DOHH2 (cell line): ENCODE data around the gene CHN2.

Experiments used
- H3F3A ChIP-seq: fragments of 200-600 bp; sonication (generic), shearing (Covaris generic); 2 replicates; pipeline ENCODE4 v1.6.0; 2016; ENCODE audit warnings: antibody characterized with exemption, mild to moderate bottlenecking; ENCODE audit not compliant: control insufficient read depth, insufficient read depth
- H3K27ac ChIP-seq: fragments of 200-600 bp; sonication (generic); 2 replicates; pipeline ENCODE4 v1.5.1; 2014; ENCODE audit warnings: low read depth, mild to moderate bottlenecking, low read length, moderate library complexity
- H3K27me3 ChIP-seq: fragments of 200-600 bp; sonication (generic); 2 replicates; pipeline ENCODE4 v1.6.1; 2014; ENCODE audit warnings: mild to moderate bottlenecking, low read length, mixed read lengths; ENCODE audit not compliant: control insufficient read depth
- H3K36me3 ChIP-seq: fragments of 200-600 bp; sonication (generic); 2 replicates; pipeline ENCODE4 v1.6.1; 2014; ENCODE audit warnings: mild to moderate bottlenecking, low read length, moderate library complexity, mixed read lengths; ENCODE audit not compliant: control insufficient read depth
- H3K4me1 ChIP-seq: fragments of 200-600 bp; sonication (generic); 2 replicates; pipeline ENCODE4 v1.6.1; 2014; ENCODE audit warnings: mild to moderate bottlenecking, low read length, mixed read lengths; ENCODE audit not compliant: control insufficient read depth
- H3K4me2 ChIP-seq: fragments of 200-600 bp; sonication (generic); 2 replicates; pipeline ENCODE4 v1.6.0; 2014; ENCODE audit warnings: mild to moderate bottlenecking, low read length, moderate library complexity
- H3K4me3 ChIP-seq: fragments of 200-600 bp; sonication (generic); 2 replicates; pipeline ENCODE4 v1.5.1; 2014; ENCODE audit warnings: mild to moderate bottlenecking, low read length, mixed read lengths
- H3K79me2 ChIP-seq: fragments of 200-600 bp; sonication (generic); 2 replicates; pipeline ENCODE4 v1.6.1; 2014; ENCODE audit warnings: mild to moderate bottlenecking, low read length, mixed read lengths; ENCODE audit not compliant: control insufficient read depth
- H3K9me2 ChIP-seq: fragments of 200-600 bp; sonication (generic); replicated peaks from 2 replicates; pipeline ENCODE4 v1.6.1; 2014; ENCODE audit warnings: mild to moderate bottlenecking, low read length, mixed read lengths; ENCODE audit not compliant: control insufficient read depth
- H3K9me3 ChIP-seq: fragments of 200-600 bp; sonication (generic); 2 replicates; pipeline ENCODE4 v1.6.1; 2014; ENCODE audit warnings: antibody characterized with exemption, low read length, mixed read lengths; ENCODE audit not compliant: control insufficient read depth, insufficient read depth
- H4K20me1 ChIP-seq: fragments of 200-600 bp; sonication (generic); 2 replicates; pipeline ENCODE4 v1.6.0; 2014; ENCODE audit warnings: low read depth, mild to moderate bottlenecking, antibody characterized with exemption, low read length, moderate library complexity; ENCODE audit not compliant: control insufficient read depth, insufficient read depth
- EZH2phosphoT487 ChIP-seq: fragments of 200-600 bp; sonication (generic); IDR thresholded peaks from 2 replicates; pipeline ENCODE4 v1.6.1; 2017; ENCODE audit warnings: borderline replicate concordance, mild to moderate bottlenecking, antibody characterized with exemption, low read length, moderate library complexity, mixed read lengths
- TF ChIP-seq, protein P1 (sequence below): fragments of 200-600 bp; sonication (generic); IDR thresholded peaks from one replicate; pipeline ENCODE4 v1.5.1; 2014; ENCODE audit warnings: antibody characterized with exemption, mild to moderate bottlenecking, low read depth, low read length; ENCODE audit not compliant: poor library complexity, severe bottlenecking

CHN2 gene

DNA sequence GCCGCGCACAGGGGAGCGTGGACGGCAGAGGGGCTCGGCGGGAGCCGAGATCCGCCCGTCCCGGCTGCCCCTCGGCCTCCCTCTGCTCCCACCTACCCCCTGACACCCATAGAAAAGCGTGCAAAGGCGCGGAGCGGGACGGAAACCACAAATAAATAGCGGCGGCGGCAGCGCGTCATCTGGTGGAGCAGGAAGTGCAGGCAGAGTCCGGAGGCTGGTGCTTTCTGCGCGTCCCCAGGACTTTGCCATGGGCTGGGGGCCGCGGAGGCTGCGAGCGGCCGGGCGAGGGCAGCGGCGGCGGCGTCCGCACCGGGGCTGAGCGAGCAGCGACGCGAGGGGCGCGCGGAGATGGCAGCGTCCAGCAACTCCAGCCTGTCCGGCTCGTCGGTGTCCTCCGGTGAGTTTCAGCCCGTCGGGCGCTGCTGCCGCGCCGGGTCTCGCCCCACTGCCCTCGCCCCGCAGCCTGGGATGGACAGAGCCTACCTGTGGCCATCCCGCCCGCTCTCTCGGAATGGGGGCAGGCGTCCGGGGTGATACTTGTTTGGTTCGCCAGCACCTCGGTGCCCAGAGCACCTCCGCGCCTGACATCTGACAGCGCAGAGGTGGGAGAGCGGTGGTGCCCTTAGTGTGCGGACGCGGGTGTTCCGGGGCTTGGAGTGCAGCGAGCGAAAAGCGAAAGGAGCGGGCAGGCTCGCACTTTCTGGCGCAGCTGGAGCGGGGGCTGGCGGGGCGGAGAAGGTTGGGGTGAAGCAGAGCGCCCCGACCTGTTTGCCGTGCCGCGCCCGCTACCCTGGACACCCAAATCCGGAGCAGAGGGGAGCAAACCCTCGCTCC is at the start of gene CHN2:
TSS of gene CHN2 (plus strand) at position 182 of the 834 bp plus-strand sequence.
- Histone ChIP-seq H3F3A (no peaks in the 10 kb centered on the region), H3K79me2 (no peaks in the 10 kb centered on the region), H3K4me2 (no peak within 1 kb of the TSS), H3K27me3 (peaks cover 24% of the 10 kb centered on the region), H3K27ac (no peak within 1 kb of the TSS), H3K4me1 (no peaks in the 10 kb centered on the region), H3K9me3 (no peaks in the 10 kb centered on the region), H3K9me2 (no peaks in the 10 kb centered on the region), H3K36me3 (no peaks in the 10 kb centered on the region), H4K20me1 (no peaks in the 10 kb centered on the region), H3K4me3 (no peak within 1 kb of the TSS)
- TF ChIP-seq, protein P1, sequence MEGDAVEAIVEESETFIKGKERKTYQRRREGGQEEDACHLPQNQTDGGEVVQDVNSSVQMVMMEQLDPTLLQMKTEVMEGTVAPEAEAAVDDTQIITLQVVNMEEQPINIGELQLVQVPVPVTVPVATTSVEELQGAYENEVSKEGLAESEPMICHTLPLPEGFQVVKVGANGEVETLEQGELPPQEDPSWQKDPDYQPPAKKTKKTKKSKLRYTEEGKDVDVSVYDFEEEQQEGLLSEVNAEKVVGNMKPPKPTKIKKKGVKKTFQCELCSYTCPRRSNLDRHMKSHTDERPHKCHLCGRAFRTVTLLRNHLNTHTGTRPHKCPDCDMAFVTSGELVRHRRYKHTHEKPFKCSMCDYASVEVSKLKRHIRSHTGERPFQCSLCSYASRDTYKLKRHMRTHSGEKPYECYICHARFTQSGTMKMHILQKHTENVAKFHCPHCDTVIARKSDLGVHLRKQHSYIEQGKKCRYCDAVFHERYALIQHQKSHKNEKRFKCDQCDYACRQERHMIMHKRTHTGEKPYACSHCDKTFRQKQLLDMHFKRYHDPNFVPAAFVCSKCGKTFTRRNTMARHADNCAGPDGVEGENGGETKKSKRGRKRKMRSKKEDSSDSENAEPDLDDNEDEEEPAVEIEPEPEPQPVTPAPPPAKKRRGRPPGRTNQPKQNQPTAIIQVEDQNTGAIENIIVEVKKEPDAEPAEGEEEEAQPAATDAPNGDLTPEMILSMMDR: no peak
- TF ChIP-seq EZH2phosphoT487: no peak

DNA sequence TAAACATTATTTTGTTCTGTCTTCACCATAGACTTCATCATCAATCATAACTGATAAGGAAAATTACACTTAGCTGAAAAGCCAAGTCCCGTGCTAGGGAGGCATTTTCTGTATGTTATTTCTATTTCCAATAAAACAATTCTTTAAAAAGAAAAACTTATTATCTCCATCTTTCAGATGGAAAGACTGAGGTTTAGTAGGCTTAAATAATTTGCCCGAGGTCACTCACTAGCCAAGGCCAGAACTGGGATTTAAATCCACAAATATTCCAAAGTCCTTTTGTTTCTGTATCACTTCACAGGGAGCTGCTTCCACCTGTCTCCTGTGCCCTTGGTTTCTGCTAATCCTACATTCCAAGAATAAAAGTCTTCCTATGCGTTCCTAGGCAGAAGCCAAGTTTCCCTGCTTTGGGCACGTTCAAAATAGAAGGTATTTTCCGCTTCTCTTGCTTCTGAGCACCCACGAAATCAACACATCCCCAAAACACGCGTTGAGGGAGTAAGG is 49.0 kb upstream of the CHN2 start:
- Histone ChIP-seq H3K4me1 (no peaks in the 10 kb centered on the region), H3K36me3 (no peaks in the 10 kb centered on the region), H3K27ac (no peak overlapping the region), H4K20me1 (no peaks in the 10 kb centered on the region), H3K4me3 (no peak overlapping the region), H3K4me2 (no peak overlapping the region), H3F3A (no peaks in the 10 kb centered on the region), H3K27me3 (no peaks in the 10 kb centered on the region), H3K9me3 (no peaks in the 10 kb centered on the region), H3K79me2 (no peaks in the 10 kb centered on the region), H3K9me2 (no peaks in the 10 kb centered on the region)
- TF ChIP-seq, protein P1: no peak
- TF ChIP-seq EZH2phosphoT487: no peak

DNA sequence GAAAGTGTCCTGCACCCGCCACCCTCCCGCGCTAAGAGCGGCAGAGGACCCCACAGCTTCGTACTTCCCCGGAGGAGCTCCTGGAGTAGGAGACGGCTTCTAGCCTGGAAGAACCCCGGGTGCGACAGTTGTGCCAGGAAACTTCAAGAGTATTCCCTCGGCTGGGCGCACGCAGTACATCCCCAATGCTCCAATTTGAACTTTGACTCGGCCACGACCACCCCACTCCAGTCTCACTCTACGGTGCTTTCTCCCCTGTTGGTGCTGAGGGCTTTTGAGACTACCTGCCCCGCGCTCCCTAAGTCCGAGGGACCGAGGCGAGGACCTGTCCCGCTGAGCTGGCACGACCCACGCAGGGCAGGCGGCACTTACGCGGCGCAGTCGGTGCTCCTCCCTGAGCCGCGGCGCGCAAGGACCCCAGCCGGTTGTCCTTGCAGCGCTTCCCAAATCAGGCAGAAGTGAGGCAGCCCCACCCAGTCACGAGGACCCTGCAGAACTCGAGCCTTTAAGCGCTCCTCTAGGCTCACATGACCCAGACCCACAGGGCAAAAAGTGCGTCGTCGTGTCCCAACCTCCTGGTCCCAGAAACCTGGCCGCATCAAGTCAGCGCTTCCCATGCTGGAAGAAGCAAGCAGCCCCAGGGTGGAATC is 48.4 kb upstream of the CHN2 start, which contains the start of gene CPVL:
TSS of gene CPVL (minus strand) at position 481 of the 650 bp plus-strand sequence. CDS start 25,476 bp downstream, outside the sequence.
- Histone ChIP-seq H3K4me3 (no peak within 1 kb of the TSS), H3K4me2 (no peak within 1 kb of the TSS), H3K9me3 (no peaks in the 10 kb centered on the region), H3K27ac (no peak within 1 kb of the TSS), H3K79me2 (no peaks in the 10 kb centered on the region), H3K4me1 (no peaks in the 10 kb centered on the region), H3F3A (no peaks in the 10 kb centered on the region), H3K9me2 (no peaks in the 10 kb centered on the region), H4K20me1 (no peaks in the 10 kb centered on the region), H3K36me3 (no peaks in the 10 kb centered on the region), H3K27me3 (no peaks in the 10 kb centered on the region; the same call in 1 of the 2 replicates)
- no peak for TF ChIP-seq EZH2phosphoT487
- TF ChIP-seq, protein P1: no peak
